H9 (cell line): ENCODE measurements around the gene FUS. TPM values are rescaled to one million over a fixed set of nuclear protein-coding genes. Genes with fewer than 3 reads are reported as not detected.
"Not testable (repeated sequence)": the region's sequence is repeated elsewhere in the genome, so short reads cannot be mapped to it uniquely, and the experiment has no call there.

Experiments
- DNase-seq: peaks from one replicate; pipeline ENCODE4 v3.0.0-alpha.2; 2017
- H2AFZ ChIP-seq: one replicate; pipeline ENCODE4 v1.6.1; 2013; ENCODE audit warnings: mild to moderate bottlenecking, low read length, control low read depth, moderate library complexity
- H2AK5ac ChIP-seq: 2 replicates; pipeline ENCODE4 v1.6.1; 2013; ENCODE audit warnings: low read length, control low read depth, mixed read lengths; ENCODE audit not compliant: insufficient read length
- H2BK120ac ChIP-seq: one replicate; pipeline ENCODE4 v1.6.1; 2013; ENCODE audit warnings: low read depth, mild to moderate bottlenecking, low read length, control low read depth, inconsistent platforms; ENCODE audit not compliant: poor library complexity, severe bottlenecking
- H2BK12ac ChIP-seq: 2 replicates; pipeline ENCODE4 v1.6.1; 2013; ENCODE audit warnings: low read length, control low read depth, mixed read lengths, low read depth; ENCODE audit not compliant: insufficient read length
- H2BK15ac ChIP-seq: 2 replicates; pipeline ENCODE4 v1.6.1; 2013; ENCODE audit warnings: low read depth, low read length, control low read depth
- H2BK20ac ChIP-seq: one replicate; pipeline ENCODE4 v1.6.1; 2013; ENCODE audit warnings: low read depth, mild to moderate bottlenecking, low read length, control low read depth, inconsistent platforms; ENCODE audit not compliant: poor library complexity, severe bottlenecking
- H2BK5ac ChIP-seq: 2 replicates; pipeline ENCODE4 v1.6.1; 2013; ENCODE audit warnings: low read length, control low read depth, mixed read lengths; ENCODE audit not compliant: insufficient read length
- H3K14ac ChIP-seq: 2 replicates; pipeline ENCODE4 v1.6.1; 2013; ENCODE audit warnings: low read length, control low read depth; ENCODE audit not compliant: insufficient read depth
- H3K18ac ChIP-seq: 2 replicates; pipeline ENCODE4 v1.6.1; 2013; ENCODE audit warnings: low read depth, mild to moderate bottlenecking, mixed read lengths, low read length, control low read depth; ENCODE audit not compliant: insufficient read length
- H3K23ac ChIP-seq: 2 replicates; pipeline ENCODE4 v1.6.1; 2013; ENCODE audit warnings: low read length, control low read depth, mixed read lengths, low read depth; ENCODE audit not compliant: insufficient read length
- H3K23me2 ChIP-seq: 2 replicates; pipeline ENCODE4 v1.6.1; 2013; ENCODE audit warnings: low read depth, mild to moderate bottlenecking, mixed read lengths, low read length, control low read depth; ENCODE audit not compliant: insufficient read length, poor library complexity, severe bottlenecking
- H3K27ac ChIP-seq: 2 replicates; pipeline ENCODE4 v1.5.1; 2013; ENCODE audit warnings: low read length, control low read depth, mixed read lengths, low read depth; ENCODE audit not compliant: insufficient read length
- H3K27me3 ChIP-seq: 2 replicates; pipeline ENCODE4 v1.6.1; 2013; ENCODE audit warnings: low read length, control low read depth, inconsistent platforms; ENCODE audit not compliant: insufficient read depth
- H3K4ac ChIP-seq: 2 replicates; pipeline ENCODE4 v1.6.1; 2013; ENCODE audit warnings: low read depth, mild to moderate bottlenecking, control low read depth, inconsistent platforms, low read length, moderate library complexity
- H3K4me1 ChIP-seq: 2 replicates; pipeline ENCODE4 v1.6.1; 2013; ENCODE audit warnings: low read length, control low read depth, inconsistent platforms; ENCODE audit not compliant: insufficient read depth
- H3K4me2 ChIP-seq: 2 replicates; pipeline ENCODE4 v1.6.1; 2013; ENCODE audit warnings: low read length, control low read depth, mixed read lengths; ENCODE audit not compliant: insufficient read length, insufficient read depth
- H3K56ac ChIP-seq: 2 replicates; pipeline ENCODE4 v1.6.1; 2013; ENCODE audit warnings: low read depth, mild to moderate bottlenecking, mixed read lengths, low read length, control low read depth; ENCODE audit not compliant: insufficient read length
- H3K79me1 ChIP-seq: 2 replicates; pipeline ENCODE4 v1.6.1; 2013; ENCODE audit warnings: low read depth, mild to moderate bottlenecking, moderate library complexity, low read length, control low read depth, inconsistent platforms; ENCODE audit not compliant: insufficient read depth, poor library complexity, severe bottlenecking
- H3K79me2 ChIP-seq: 2 replicates; pipeline ENCODE4 v1.6.1; 2013; ENCODE audit warnings: low read length, control low read depth, inconsistent platforms; ENCODE audit not compliant: insufficient read depth
- H3K9ac ChIP-seq: 2 replicates; pipeline ENCODE4 v1.6.1; 2013; ENCODE audit warnings: low read length, control low read depth, mixed read lengths; ENCODE audit not compliant: insufficient read length; ENCODE audit errors: extremely low read depth
- H3K9me3 ChIP-seq: one replicate; pipeline ENCODE4 v1.6.1; 2013; ENCODE audit warnings: low read depth, low read length, inconsistent platforms; ENCODE audit not compliant: control insufficient read depth
- H3T11ph ChIP-seq: one replicate; pipeline ENCODE4 v1.6.1; 2013; ENCODE audit warnings: mild to moderate bottlenecking, low read length, control low read depth, inconsistent platforms
- H4K20me1 ChIP-seq: one replicate; pipeline ENCODE4 v1.6.1; 2013; ENCODE audit not compliant: control insufficient read depth, insufficient read length, insufficient read depth
- H4K5ac ChIP-seq: 2 replicates; pipeline ENCODE4 v1.6.1; 2013; ENCODE audit warnings: low read depth, mild to moderate bottlenecking, mixed read lengths, low read length, control low read depth; ENCODE audit not compliant: insufficient read length
- H4K8ac ChIP-seq: replicated peaks from 2 replicates; pipeline ENCODE4 v1.6.1; 2013; ENCODE audit warnings: low read length, control low read depth, mixed read lengths, low read depth; ENCODE audit not compliant: insufficient read length
- H4K91ac ChIP-seq: 2 replicates; pipeline ENCODE4 v1.6.1; 2013; ENCODE audit warnings: low read depth, mild to moderate bottlenecking, moderate library complexity, mixed read lengths, low read length, control low read depth; ENCODE audit not compliant: insufficient read length
- H3K27ac Mint-ChIP-seq, 3 experiments: 2 replicates in 2 of 3; 3 replicates in 1 of 3; pipeline ENCODE4 v1.8.0; 2020 to 2021; ENCODE audit warnings: mixed read lengths in 3 of 3, mild to moderate bottlenecking in 1 of 3, moderate library complexity in 1 of 3
- H3K27me3 Mint-ChIP-seq: 2 replicates; pipeline ENCODE4 v1.8.0; 2021; ENCODE audit warnings: low read depth, mild to moderate bottlenecking, moderate library complexity, mixed read lengths
- H3K36me3 Mint-ChIP-seq, 3 experiments: 2 replicates in 2 of 3; 3 replicates in 1 of 3; pipeline ENCODE4 v1.8.0; 2020 to 2021; ENCODE audit warnings: low read depth in 3 of 3, mixed read lengths in 3 of 3; ENCODE audit not compliant: insufficient read depth in 1 of 3
- H3K4me1 Mint-ChIP-seq, 2 experiments: 2 replicates each; pipeline ENCODE4 v1.8.0; 2020; ENCODE audit warnings: mixed read lengths in 2 of 2
- H3K4me3 Mint-ChIP-seq, 2 experiments: 2 replicates in 1 of 2; 3 replicates in 1 of 2; pipeline ENCODE4 v1.8.0; 2020 to 2021; ENCODE audit warnings: mild to moderate bottlenecking in 2 of 2, mixed read lengths in 2 of 2, moderate library complexity in 1 of 2
- H3K9me3 Mint-ChIP-seq, 2 experiments: 2 replicates in 1 of 2; 3 replicates in 1 of 2; pipeline ENCODE4 v1.8.0; 2020; ENCODE audit warnings: mild to moderate bottlenecking in 2 of 2, mixed read lengths in 2 of 2, moderate library complexity in 1 of 2
- CTCF ChIP-seq: fragments of 200-600 bp; sonication (generic); conservative IDR thresholded peaks from 3 replicates; pipeline ENCODE4 v1.8.0; 2021; ENCODE audit warnings: antibody characterized with exemption, mild to moderate bottlenecking
- WGBS: extraction: QIAGEN DNeasy Blood & Tissue Kit; methylation state at CpG from one replicate; pipeline ENCODE4 v1.1.7; 2013; ENCODE audit warnings: missing lambda C conversion rate, low lambda C conversion rate, mixed read lengths; ENCODE audit not compliant: insufficient read length; ENCODE audit errors: extremely low coverage; 5-methylcytosine and 5-hydroxymethylcytosine counted together
- total RNA-seq: library from RNA; stranded (reverse); gene quantifications from 2 replicates; pipeline ENCODE4 v1.2.1, GENCODE V29; 2021

FUS gene
- total RNA-seq, 1 experiment from 2014 or later, result 1,034 TPM

- H3K23me2 ChIP-seq, result peaks cover 7% of the 10 kb centered on the region
- TF ChIP-seq CTCF, result peak; percentile 35
- no peaks in the 10 kb centered on the region for H3K9me3 ChIP-seq
- no peak overlapping the region for H2AFZ ChIP-seq
- H4K20me1 ChIP-seq, result no peaks in the 10 kb centered on the region
- H3K23ac ChIP-seq, result no peak overlapping the region
- no peak overlapping the region for H3K14ac ChIP-seq
- H2BK120ac ChIP-seq, result no peak overlapping the region
- Mint-ChIP-seq H3K9me3 (no peaks in the 10 kb centered on the region; a peak in 1 of 5 replicates), H3K4me3 (peak overlapping the region in 1 of 2 experiments; percentile 24; a peak in 2 of 5 replicates), H3K27me3 (peaks cover 46% of the 10 kb centered on the region), H3K4me1 (peaks cover 24 to 46% of the 10 kb centered on the region in 2 experiments), H3K36me3 (no peaks in the 10 kb centered on the region), H3K27ac (no peak overlapping the region)
- H3K79me2 ChIP-seq, result no peaks in the 10 kb centered on the region
- no peak overlapping the region for H2BK12ac ChIP-seq
- no CpG with 5 or more reads among the region's 8 CpGs for WGBS
- H3T11ph ChIP-seq, result no peak overlapping the region
- H3K79me1 ChIP-seq, result no peaks in the 10 kb centered on the region
- H3K4me2 ChIP-seq, result no peak overlapping the region
- no peak overlapping the region for H2BK20ac ChIP-seq
- H3K27ac ChIP-seq, result no peak overlapping the region
- no peak overlapping the region for H3K9ac ChIP-seq
- no peak overlapping the region for H3K56ac ChIP-seq
- no peak overlapping the region for H4K5ac ChIP-seq
- no peaks in the 10 kb centered on the region; the same call in 1 of the 2 replicates for H3K27me3 ChIP-seq
- H4K91ac ChIP-seq, result no peak overlapping the region
- DNase-seq, result no peak
- H2AK5ac ChIP-seq, result no peak overlapping the region
- H4K8ac ChIP-seq, result no peak overlapping the region
- H3K4me1 ChIP-seq, result peaks cover 4% of the 10 kb centered on the region
- no peak overlapping the region; the same call in 1 of the 2 replicates for H2BK15ac ChIP-seq
- no peak overlapping the region for H3K4ac ChIP-seq
- no peak overlapping the region for H3K18ac ChIP-seq
- H2BK5ac ChIP-seq, result no peak overlapping the region
Observed at GRCh38 chr16:31143694-31144148, 36.2 kb upstream of the FUS start.

- not testable (repeated sequence) for H3K56ac ChIP-seq, H4K5ac ChIP-seq, H3K23me2 ChIP-seq, H3K27ac ChIP-seq, H4K91ac ChIP-seq, H3K23ac ChIP-seq, H4K20me1 ChIP-seq, H3K4me3 Mint-ChIP-seq, H4K8ac ChIP-seq, H3K9me3 Mint-ChIP-seq, H2BK15ac ChIP-seq, H2BK5ac ChIP-seq, H3K79me2 ChIP-seq, H3K18ac ChIP-seq, H3K4me2 ChIP-seq, H2AK5ac ChIP-seq, H3K9me3 ChIP-seq, H3K36me3 Mint-ChIP-seq, DNase-seq, H3K4ac ChIP-seq, H3K79me1 ChIP-seq, H3K27me3 ChIP-seq, H3K4me1 ChIP-seq, H2BK12ac ChIP-seq, H3K27ac Mint-ChIP-seq, H2BK120ac ChIP-seq, H3K14ac ChIP-seq, H3K9ac ChIP-seq, H2BK20ac ChIP-seq, H3T11ph ChIP-seq, H2AFZ ChIP-seq
- Mint-ChIP-seq H3K4me1 (peaks cover 22 to 43% of the 10 kb centered on the region in 2 experiments), H3K27me3 (peaks cover 46% of the 10 kb centered on the region)
- WGBS, result no CpG with 5 or more reads among the region's 7 CpGs
Observed at GRCh38 chr16:31144418-31144817, 35.5 kb upstream of the FUS start.
